GM18867 (cell line): ENCODE measurements around the gene S1PR3.

Experiments
- ATAC-seq: cut with Tn5 transposase; IDR thresholded peaks from one replicate; pipeline ENCODE4 v1.9.1; 2021; ENCODE audit warnings: mild to moderate bottlenecking, moderate library complexity; ENCODE audit not compliant: unreplicated experiment

The S1PR3 gene

GRCh38 chr9:88990729-88991065, 571 bp upstream of the S1PR3 start:
- ATAC-seq = no peak

GRCh38 chr9:88992556-88992955, 1.3 kb downstream of the S1PR3 start:
- no peak for ATAC-seq

DNA sequence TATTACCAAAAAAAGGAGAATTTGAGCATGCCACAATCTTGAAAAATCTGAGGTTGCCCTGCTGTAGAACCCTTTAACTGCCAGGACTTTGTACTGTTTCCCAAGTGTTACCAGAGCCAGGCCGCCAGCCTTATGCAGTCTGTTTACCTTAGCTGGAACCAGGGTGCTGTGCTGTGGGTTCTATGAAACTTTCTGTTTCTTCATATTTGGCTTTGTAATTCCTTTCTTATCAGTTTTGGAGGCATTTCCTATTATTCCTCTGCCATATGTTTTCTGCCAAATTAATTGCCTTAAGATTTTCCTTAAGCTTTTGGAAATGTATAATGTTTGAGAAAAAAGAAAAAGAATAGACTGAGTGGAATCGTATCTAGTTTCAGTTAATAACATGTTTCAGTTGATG, 2.1 kb downstream of the S1PR3 start:
- ATAC-seq = no peak

- ATAC-seq = no peak
Observed at GRCh38 chr9:88993871-88994460, 2.7 kb downstream of the S1PR3 start.

- no peak for ATAC-seq
Observed at GRCh38 chr9:88994469-88995199, 3.4 kb downstream of the S1PR3 start.

- ATAC-seq = no peak
Observed at GRCh38 chr9:88995200-88995577, 3.9 kb downstream of the S1PR3 start.

DNA sequence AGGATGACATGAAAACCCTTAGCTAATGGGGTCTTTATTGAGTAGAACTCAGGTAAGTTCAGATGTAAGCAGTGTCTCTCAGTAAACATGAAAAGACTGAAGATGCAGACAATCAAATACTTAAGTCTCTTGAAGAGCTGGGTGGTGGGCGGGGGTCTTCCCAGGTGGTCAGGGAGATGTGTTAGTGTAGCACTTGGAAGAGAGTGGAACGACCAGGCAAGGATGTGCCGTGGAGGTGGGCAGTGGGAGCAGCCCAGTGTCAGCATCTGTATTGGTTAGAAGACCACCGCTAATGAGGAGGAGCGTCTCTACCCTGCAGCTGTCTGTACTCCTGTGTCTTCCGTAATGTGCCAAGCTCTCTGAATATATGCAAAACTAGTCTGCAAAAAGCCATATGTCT, 4.4 kb downstream of the S1PR3 start:
- ATAC-seq = no peak

GRCh38 chr9:88996046-88996920, 5.0 kb downstream of the S1PR3 start:
- no peak for ATAC-seq

GRCh38 chr9:88996921-88997235, 5.6 kb downstream of the S1PR3 start:
- ATAC-seq = no peak

DNA sequence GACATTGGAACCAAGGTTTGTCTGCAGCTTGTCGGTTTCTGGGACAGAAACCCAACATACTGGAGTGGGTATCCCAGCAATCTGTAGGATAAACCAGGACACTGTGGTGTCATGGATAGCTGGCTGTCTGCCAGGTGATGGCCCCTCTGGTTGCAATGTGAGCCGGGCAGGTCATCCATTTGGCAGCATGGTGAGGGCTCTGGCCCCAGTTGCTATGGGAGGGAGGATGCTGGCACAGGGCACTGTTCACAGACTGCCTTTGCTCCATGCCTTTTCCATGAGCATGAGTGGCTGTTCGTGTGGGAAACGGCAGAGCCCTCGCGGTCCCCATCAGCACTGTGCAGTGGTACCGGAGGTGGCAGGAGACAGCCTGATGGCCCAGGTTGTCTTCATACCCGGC, 6.4 kb downstream of the S1PR3 start:
- ATAC-seq = no peak

DNA sequence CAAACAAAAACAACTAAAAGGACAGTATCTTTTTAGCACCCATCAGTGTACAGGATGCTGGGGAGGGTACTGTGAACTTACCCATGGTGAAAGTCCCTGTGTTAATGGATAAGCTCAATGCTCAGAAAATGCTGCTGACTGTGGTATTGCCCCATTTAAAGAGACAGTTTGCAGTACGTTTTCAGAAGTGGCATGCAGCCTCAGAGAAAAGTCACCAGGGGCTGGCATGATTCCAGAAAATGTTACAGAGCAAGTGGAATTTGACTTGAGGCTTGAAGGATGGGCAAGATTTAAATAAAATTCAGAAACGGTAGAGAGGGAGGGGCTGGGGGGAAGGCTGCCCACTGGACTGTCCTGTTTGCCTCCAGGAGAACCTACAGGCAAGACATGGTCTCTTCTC, 7.2 kb downstream of the S1PR3 start:
- ATAC-seq = no peak

DNA sequence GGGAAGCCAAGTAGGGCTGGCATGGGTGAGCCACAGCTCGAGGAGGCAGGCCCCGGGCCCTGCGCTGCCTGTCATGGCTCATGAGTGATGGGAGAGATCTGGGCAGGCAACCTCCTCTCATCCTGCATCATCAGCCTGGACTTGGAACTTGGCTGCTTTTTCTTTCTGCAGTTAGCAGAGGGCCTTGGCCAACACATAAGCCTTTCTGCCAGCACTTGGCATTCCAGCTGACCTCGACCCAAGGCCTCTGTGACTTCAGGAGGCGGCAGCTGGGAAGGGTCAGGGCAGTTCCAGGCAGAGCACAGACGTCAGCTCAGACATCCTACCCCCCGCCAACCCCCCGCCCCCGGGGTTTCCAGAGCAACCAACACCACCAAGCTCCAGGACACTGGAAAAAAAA, 7.6 kb downstream of the S1PR3 start:
- ATAC-seq = no peak

DNA sequence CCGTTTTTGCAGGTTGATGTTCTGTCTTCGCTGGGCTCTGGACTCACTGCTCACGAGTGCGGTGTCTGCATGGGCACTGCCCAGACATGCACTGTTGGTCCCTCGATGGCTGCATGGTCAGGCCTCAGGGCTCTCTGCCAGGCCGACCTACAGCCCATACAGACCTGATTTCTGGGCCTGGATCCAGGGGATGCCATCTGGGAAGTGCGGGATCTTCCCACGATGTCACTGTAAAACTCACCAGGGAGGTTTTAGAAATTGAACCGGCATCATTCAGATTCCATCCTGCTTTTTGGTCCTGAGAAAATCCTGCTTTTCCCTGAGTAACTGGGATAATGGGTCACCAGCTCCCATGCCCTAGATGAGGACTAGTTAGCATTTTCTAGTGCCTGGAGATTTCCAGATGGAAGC, 9.1 kb downstream of the S1PR3 start:
- ATAC-seq = no peak

DNA sequence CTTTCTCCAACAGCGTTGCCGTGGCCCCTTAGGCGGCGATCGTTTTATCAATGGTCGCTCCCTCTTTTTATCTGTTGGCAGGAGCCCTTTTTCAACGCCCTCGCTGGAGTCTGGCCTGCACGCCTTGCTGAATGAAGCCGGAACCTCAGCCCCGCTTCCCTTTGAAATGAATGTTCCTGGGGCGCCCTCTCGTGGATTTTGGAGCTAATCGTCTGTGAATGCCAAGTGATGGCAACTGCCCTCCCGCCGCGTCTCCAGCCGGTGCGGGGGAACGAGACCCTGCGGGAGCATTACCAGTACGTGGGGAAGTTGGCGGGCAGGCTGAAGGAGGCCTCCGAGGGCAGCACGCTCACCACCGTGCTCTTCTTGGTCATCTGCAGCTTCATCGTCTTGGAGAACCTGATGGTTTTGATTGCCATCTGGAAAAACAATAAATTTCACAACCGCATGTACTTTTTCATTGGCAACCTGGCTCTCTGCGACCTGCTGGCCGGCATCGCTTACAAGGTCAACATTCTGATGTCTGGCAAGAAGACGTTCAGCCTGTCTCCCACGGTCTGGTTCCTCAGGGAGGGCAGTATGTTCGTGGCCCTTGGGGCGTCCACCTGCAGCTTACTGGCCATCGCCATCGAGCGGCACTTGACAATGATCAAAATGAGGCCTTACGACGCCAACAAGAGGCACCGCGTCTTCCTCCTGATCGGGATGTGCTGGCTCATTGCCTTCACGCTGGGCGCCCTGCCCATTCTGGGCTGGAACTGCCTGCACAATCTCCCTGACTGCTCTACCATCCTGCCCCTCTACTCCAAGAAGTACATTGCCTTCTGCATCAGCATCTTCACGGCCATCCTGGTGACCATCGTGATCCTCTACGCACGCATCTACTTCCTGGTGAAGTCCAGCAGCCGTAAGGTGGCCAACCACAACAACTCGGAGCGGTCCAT, 10.0 kb downstream of the S1PR3 start:
- ATAC-seq = peak; percentile 75

DNA sequence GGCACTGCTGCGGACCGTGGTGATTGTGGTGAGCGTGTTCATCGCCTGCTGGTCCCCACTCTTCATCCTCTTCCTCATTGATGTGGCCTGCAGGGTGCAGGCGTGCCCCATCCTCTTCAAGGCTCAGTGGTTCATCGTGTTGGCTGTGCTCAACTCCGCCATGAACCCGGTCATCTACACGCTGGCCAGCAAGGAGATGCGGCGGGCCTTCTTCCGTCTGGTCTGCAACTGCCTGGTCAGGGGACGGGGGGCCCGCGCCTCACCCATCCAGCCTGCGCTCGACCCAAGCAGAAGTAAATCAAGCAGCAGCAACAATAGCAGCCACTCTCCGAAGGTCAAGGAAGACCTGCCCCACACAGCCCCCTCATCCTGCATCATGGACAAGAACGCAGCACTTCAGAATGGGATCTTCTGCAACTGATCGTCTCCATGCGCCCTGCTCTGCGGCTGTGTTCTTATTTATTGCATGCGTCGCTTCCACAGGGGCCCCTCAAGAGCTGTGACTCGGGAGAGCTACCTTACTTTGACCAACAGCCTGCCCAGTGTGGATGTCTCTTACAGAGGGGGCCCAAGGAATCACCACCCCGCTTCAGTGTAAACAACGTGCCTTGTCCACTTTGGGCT, 10.8 kb downstream of the S1PR3 start:
- ATAC-seq = no peak

- no peak for ATAC-seq
Observed at GRCh38 chr9:89002987-89003386, 11.7 kb downstream of the S1PR3 start.

DNA sequence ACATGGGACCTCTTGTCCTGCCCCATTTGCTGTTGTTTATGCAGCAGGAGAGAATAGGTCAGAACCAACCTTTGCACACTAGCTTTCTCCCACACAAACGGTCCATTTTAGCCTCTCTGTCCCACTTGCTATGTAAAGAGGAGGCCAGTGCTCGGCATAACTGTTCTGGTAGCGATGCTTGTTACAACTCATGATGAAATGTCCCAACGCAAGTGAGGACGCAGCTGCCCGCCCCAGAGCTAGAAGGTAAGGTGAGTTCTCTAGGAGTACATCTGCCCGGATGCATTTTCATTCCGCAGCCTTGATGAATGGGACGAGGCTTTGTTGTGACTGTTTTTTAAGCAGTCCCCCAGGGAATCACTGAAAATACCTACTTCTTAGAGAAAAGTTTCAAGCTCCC, 14.1 kb downstream of the S1PR3 start:
- no peak for ATAC-seq

DNA sequence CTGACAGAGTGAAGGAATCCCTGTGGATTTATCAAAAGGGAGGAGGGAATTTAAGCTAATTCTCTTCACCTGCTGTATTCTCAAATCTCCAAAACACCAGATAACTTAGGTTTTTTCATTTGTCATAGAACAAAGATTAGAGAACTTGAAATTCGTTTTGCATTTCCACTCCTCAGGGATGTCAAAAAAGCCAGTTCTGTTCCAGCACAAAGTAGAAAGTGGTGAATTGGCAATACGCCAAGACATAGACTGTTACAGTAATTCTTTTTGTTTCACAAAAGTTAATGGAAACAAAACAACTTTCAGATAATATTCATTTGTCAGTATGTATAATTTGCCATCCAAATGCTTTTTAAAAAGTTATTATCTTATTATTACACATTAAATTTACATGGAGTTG, 15.0 kb downstream of the S1PR3 start:
- ATAC-seq = no peak

DNA sequence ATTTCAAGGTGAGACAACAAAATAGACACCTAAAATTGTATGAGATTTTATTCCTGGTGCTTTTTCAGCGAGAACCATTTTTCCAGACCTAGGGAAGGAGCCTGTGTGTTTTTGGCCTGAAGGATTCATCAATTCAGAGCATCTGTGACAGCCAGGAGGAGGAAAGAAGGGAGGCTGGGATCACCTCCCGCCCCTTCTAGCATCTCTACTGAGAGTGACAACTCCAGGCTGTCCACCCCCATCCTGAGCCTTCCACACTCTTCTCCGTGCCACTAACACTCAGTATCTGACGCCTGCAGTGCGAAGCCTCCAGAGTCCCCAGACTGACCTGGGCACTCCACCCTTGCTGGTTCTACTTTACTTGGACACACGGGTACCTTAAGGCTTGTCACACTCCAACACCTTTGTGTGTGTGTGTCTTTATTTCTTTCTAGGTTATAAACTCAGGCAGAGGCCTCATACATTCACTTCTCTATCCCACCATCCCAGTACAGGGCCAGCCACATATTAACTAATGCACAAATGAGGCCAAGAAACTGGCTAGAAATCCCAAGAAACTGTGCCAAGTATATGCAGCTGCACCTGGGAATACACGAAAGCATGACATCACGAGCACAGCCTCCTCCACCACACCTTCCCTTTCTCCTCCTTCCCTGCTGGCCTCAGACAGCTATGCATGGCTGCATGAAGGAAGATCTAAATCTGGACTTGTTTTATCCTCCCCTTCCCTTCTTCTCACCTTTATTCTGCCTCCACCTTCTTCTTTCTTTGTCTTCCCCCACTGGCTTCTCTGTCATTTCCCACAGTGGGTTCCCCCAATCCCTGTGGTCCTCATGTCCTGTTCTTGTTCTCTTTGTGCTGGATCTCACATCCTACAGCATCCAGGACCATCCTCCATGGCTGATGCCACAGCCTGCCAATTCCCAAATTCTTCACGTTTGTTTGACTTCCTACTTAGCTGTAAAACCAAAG, 16.0 kb downstream of the S1PR3 start:
- ATAC-seq = no peak
